Esophagus squamous epithelium (tissue), 4 donors: ENCODE data around the gene FLT1.

ENCODE experiments used
- CTCF ChIP-seq, 6 experiments: fragments of 450-650 bp in 4 of 6; fragments of 200-600 bp in 2 of 6; sonication (generic) in 2 of 6; IDR thresholded peaks; one replicate each; pipeline ENCODE4 v1.5.1; 2016 to 2019; ENCODE audit warnings: antibody characterized with exemption in 6 of 6, mild to moderate bottlenecking in 4 of 6, moderate library complexity in 4 of 6
- POLR2A ChIP-seq, 4 donors: fragments of 450-650 bp; IDR thresholded peaks; one replicate each; pipeline ENCODE4 v1.6.1; 2017; ENCODE audit warnings: antibody characterized with exemption in 4 of 4, mild to moderate bottlenecking in 4 of 4, moderate library complexity in 3 of 4

GRCh38 chr13:28534210-28534609 is 39.3 kb upstream of the FLT1 start:
- TF ChIP-seq CTCF (IDR thresholded peaks at IDR 0.05) = no peak
- no peak for TF ChIP-seq POLR2A (IDR thresholded peaks at IDR 0.05)
